AG09309 (cell line): ENCODE measurements around the gene KRT36.

Experiments used
- DNase-seq: peaks from one replicate; pipeline ENCODE4 v3.0.0-alpha.2; 2010; ENCODE audit warnings: low read depth
- H3K4me3 ChIP-seq: 2 replicates; pipeline ENCODE4 v1.5.1; 2011; ENCODE audit warnings: mild to moderate bottlenecking, low read depth, low read length, moderate library complexity; ENCODE audit not compliant: control insufficient read depth
- CTCF ChIP-seq: IDR thresholded peaks from 2 replicates; pipeline ENCODE4 v1.5.1; 2011; ENCODE audit warnings: mild to moderate bottlenecking, low read depth, low read length, inconsistent platforms; ENCODE audit not compliant: insufficient read depth, control insufficient read depth; ENCODE audit errors: missing control alignments

Gene KRT36

GRCh38 chr17:41500131-41500911 is 10.6 kb upstream of the KRT36 start:
- no peak overlapping the region for H3K4me3 ChIP-seq
- no peak for TF ChIP-seq CTCF
- DNase-seq: no peak

- no peak for TF ChIP-seq CTCF
- no peak overlapping the region for H3K4me3 ChIP-seq
- no peak for DNase-seq
These were observed 10.0 kb upstream of the KRT36 start for GRCh38 chr17:41499714-41500113.

- TF ChIP-seq CTCF: no peak
- no peak overlapping the region for H3K4me3 ChIP-seq
- no peak for DNase-seq
These were observed 8.6 kb upstream of the KRT36 start for GRCh38 chr17:41498276-41498675.

- peak; percentile 88 for TF ChIP-seq CTCF
- peak; percentile 61 for DNase-seq
- H3K4me3 ChIP-seq: no peak overlapping the region
These were observed 7.2 kb upstream of the KRT36 start for GRCh38 chr17:41496803-41497484.

- H3K4me3 ChIP-seq: no peak overlapping the region
These were observed 4.8 kb upstream of the KRT36 start for GRCh38 chr17:41494524-41494923.

GRCh38 chr17:41492771-41493170 is 3.1 kb upstream of the KRT36 start:
- no peak overlapping the region for H3K4me3 ChIP-seq
- no peak for TF ChIP-seq CTCF
- DNase-seq: no peak

More at GRCh38 chr17:41494524-41494923, 4.8 kb upstream of the KRT36 start:
- no peak for DNase-seq
- no peak for TF ChIP-seq CTCF
